ENCODE data around the gene LRRC1.

Gene LRRC1

GRCh38 chr6:53761036-53761435, 33.8 kb upstream of the LRRC1 start:
- Histone ChIP-seq H3K27ac (ENCODE audit: poor library complexity, severe bottlenecking) (no peak overlapping the region), H3K36me3 (ENCODE audit: low read depth) (no peaks in the 10 kb centered on the region), H3K4me3 (ENCODE audit: severe bottlenecking) (no peak overlapping the region), H3K27me3 (ENCODE audit: insufficient read depth, poor library complexity, severe bottlenecking) (no peaks in the 10 kb centered on the region), H3K9me3 (ENCODE audit: severe bottlenecking) (no peaks in the 10 kb centered on the region), H3K4me1 (ENCODE audit: insufficient read depth, poor library complexity, severe bottlenecking) (no peaks in the 10 kb centered on the region)
- ATAC-seq (ENCODE audit: low read depth) = no peak
- DNase-seq (ENCODE audit: low spot score) = no peak
- TF ChIP-seq CTCF (IDR thresholded peaks at IDR 0.05; ENCODE audit: poor library complexity, severe bottlenecking) = no peak

GRCh38 chr6:53765270-53765669, 29.5 kb upstream of the LRRC1 start:
- DNase-seq (ENCODE audit: low spot score) (no peak), ATAC-seq (ENCODE audit: low read depth) (no peak)
- no peak overlapping the region for H3K4me3 ChIP-seq (ENCODE audit: severe bottlenecking)
- no peak overlapping the region for H3K27ac ChIP-seq (ENCODE audit: poor library complexity, severe bottlenecking)
- no peaks in the 10 kb centered on the region for H3K27me3 ChIP-seq (ENCODE audit: insufficient read depth, poor library complexity, severe bottlenecking)
- TF ChIP-seq CTCF (IDR thresholded peaks at IDR 0.05; ENCODE audit: poor library complexity, severe bottlenecking) = no peak
- H3K36me3 ChIP-seq (ENCODE audit: low read depth) = no peaks in the 10 kb centered on the region
- no peaks in the 10 kb centered on the region for H3K9me3 ChIP-seq (ENCODE audit: severe bottlenecking)
- H3K4me1 ChIP-seq (ENCODE audit: insufficient read depth, poor library complexity, severe bottlenecking) = peaks cover under 1% of the 10 kb centered on the region

- Histone ChIP-seq H3K9me3 (ENCODE audit: severe bottlenecking) (no peaks in the 10 kb centered on the region), H3K27me3 (ENCODE audit: insufficient read depth, poor library complexity, severe bottlenecking) (no peaks in the 10 kb centered on the region), H3K4me1 (ENCODE audit: insufficient read depth, poor library complexity, severe bottlenecking) (peaks cover 9% of the 10 kb centered on the region), H3K27ac (ENCODE audit: poor library complexity, severe bottlenecking) (no peak overlapping the region), H3K4me3 (ENCODE audit: severe bottlenecking) (no peak overlapping the region), H3K36me3 (ENCODE audit: low read depth) (no peaks in the 10 kb centered on the region)
- ATAC-seq (ENCODE audit: low read depth) = no peak
- TF ChIP-seq CTCF (IDR thresholded peaks at IDR 0.05; ENCODE audit: poor library complexity, severe bottlenecking) = no peak
- DNase-seq (ENCODE audit: low spot score) = no peak
Measured at GRCh38 chr6:53766930-53767329, 27.9 kb upstream of the LRRC1 start.

GRCh38 chr6:53767941-53768340, 26.9 kb upstream of the LRRC1 start:
- Histone ChIP-seq H3K27ac (ENCODE audit: poor library complexity, severe bottlenecking) (no peak overlapping the region), H3K27me3 (ENCODE audit: insufficient read depth, poor library complexity, severe bottlenecking) (no peaks in the 10 kb centered on the region), H3K36me3 (ENCODE audit: low read depth) (no peaks in the 10 kb centered on the region), H3K4me3 (ENCODE audit: severe bottlenecking) (no peak overlapping the region), H3K9me3 (ENCODE audit: severe bottlenecking) (no peaks in the 10 kb centered on the region), H3K4me1 (ENCODE audit: insufficient read depth, poor library complexity, severe bottlenecking) (peaks cover 9% of the 10 kb centered on the region)
- DNase-seq (ENCODE audit: low spot score) = no peak
- no peak for ATAC-seq (ENCODE audit: low read depth)
- TF ChIP-seq CTCF (IDR thresholded peaks at IDR 0.05; ENCODE audit: poor library complexity, severe bottlenecking) = no peak

GRCh38 chr6:53768636-53769035, 26.2 kb upstream of the LRRC1 start:
- H3K4me1 ChIP-seq (ENCODE audit: insufficient read depth, poor library complexity, severe bottlenecking) = peaks cover 9% of the 10 kb centered on the region
- no peaks in the 10 kb centered on the region for H3K9me3 ChIP-seq (ENCODE audit: severe bottlenecking)
- no peaks in the 10 kb centered on the region for H3K36me3 ChIP-seq (ENCODE audit: low read depth)
- no peak overlapping the region for H3K27ac ChIP-seq (ENCODE audit: poor library complexity, severe bottlenecking)
- DNase-seq (ENCODE audit: low spot score) (no peak), ATAC-seq (ENCODE audit: low read depth) (no peak)
- no peak overlapping the region for H3K4me3 ChIP-seq (ENCODE audit: severe bottlenecking)
- TF ChIP-seq CTCF (IDR thresholded peaks at IDR 0.05; ENCODE audit: poor library complexity, severe bottlenecking) = no peak
- no peaks in the 10 kb centered on the region for H3K27me3 ChIP-seq (ENCODE audit: insufficient read depth, poor library complexity, severe bottlenecking)

Data from RWPE2 (cell line).